Pulmonary artery endothelial cell (primary cell): Measurements from ENCODE around the gene DHRS4L2. TPM values are rescaled to one million over a fixed set of nuclear protein-coding genes. Genes with fewer than 3 reads are reported as not detected.
"Not testable (repeated sequence)": the region's sequence is repeated elsewhere in the genome, so short reads cannot be mapped to it uniquely, and the experiment has no call there.

Source experiments
- DNase-seq: peaks from one replicate; pipeline ENCODE4 v3.0.0-alpha.2; 2011; ENCODE audit warnings: low read depth, low spot score
- total RNA-seq: library from RNA; depleted of rRNA; stranded (reverse); fragments of >200 nt; gene quantifications from 2 replicates; pipeline ENCODE4 v1.2.3, GENCODE V29; 2014

Gene DHRS4L2
- total RNA-seq, 1 donor from 2014 or later, result 18.3 TPM

DNA sequence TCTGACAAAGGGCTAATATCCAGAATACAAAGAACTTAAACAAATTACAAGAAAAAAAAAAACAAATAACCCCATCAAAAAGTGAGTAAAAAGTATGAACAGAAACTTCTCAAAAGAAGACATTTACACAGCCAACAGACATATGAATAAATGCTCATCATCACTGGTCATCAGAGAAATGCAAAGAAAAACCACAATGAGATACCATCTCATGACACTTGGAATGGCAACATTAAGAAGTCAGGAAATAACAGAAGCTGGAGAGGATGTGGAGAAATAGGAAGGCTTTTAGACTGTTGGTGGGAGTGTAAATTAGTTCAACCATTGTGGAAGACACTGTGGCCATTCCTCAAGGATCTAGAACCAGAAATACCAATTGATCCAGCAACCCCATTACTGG lies 30.2 kb downstream of the DHRS4L2 start:
- not testable (repeated sequence) for DNase-seq

DNA sequence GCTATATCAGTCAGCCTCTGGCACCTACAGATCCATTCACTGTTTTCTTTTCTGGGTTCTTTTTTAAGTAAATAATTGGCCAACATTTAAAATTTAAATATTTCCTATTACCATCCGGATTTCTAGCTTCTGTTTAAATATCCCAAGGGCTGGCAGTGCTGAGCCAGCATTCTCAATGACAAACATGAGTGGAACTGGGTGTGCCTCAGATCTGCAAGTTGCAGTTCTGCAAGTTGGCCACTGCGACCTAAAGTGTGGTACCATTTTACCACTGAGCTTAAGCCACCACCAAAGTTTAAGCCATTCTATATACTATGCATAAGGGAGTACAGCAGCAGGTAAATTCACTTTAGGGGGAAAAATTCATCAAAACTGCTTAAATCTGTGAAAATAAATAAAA lies 31.2 kb downstream of the DHRS4L2 start:
- DNase-seq, result not testable (repeated sequence)

GRCh38 chr14:24020520-24020919 lies 31.8 kb downstream of the DHRS4L2 start:
- DNase-seq, result not testable (repeated sequence)

- not testable (repeated sequence) for DNase-seq
These were observed 36.2 kb downstream of the DHRS4L2 start for GRCh38 chr14:24024939-24025418.

DNA sequence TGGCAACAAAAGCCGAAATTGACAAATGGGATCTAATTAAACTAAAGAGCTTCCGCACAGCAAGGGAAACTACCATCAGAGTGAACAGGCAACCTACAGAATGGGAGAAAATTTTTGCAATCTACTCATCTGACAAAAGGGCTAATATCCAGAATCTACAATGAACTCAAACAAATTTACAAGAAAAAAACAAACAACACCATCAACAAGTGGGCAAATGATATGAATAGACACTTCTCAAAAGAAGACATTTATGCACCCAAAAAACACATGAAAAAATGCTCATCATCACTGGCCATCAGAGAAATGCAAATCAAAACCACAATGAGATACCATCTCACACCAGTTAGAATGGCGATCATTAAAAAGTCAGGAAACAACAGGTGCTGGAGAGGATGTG lies 41.0 kb downstream of the DHRS4L2 start:
- DNase-seq, result not testable (repeated sequence)

DNA sequence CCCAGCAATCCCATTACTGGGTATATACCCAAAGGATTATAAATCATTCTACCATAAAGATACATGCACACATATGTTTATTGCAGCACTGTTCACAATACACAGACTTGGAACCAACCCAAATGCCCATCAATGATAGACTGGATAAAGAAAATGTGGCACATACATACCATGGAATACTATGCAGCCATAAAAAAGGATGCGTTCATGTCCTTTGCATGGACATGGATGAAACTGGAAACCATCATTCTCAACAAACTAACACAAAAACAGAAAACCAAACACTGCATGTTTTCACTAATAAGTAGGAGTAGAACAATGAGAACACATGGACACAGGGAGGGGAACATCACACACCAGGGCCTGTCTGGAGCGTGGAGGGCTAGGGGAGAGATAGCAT lies 42.6 kb downstream of the DHRS4L2 start:
- not testable (repeated sequence) for DNase-seq

- no peak for DNase-seq
These were observed 44.1 kb downstream of the DHRS4L2 start for GRCh38 chr14:24032727-24033418.

GRCh38 chr14:24035769-24036168 lies 47.0 kb downstream of the DHRS4L2 start:
- not testable (repeated sequence) for DNase-seq

GRCh38 chr14:24036169-24036962 lies 47.6 kb downstream of the DHRS4L2 start:
- DNase-seq, result no peak

DNA sequence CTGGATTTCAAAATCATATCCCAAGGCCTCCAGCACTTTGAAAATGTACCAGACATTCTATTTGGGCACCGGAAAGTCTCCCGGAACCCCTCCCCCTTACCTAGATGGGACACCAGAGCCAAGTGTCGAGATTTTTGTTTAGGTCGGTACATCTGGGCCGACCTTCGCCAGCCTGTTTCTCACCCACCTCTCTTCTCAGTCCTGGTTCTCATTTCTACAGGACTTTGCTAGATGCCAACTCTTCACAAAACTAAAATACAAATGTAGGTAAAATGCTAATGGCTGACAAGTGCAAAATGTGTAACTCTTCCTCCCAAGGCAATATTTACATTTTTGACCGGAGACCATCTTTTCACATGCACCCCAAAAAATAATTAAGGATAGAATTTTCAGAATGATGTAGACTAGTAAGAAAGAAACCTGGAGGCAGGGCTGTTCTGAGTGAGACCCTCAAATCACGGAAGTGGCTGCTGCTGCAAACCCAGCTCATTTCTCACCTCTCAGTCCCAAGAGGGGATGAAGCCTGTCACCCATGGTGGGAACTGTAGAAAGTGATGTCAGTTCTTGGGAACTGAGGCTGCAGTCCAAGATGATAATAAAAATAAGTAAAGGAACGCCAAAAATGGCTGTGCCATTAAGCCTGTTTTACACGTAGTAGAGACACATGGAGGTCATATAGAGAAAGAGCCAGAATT lies 48.4 kb downstream of the DHRS4L2 start:
- not testable (repeated sequence) for DNase-seq

- no peak for DNase-seq
These were observed 48.9 kb downstream of the DHRS4L2 start for GRCh38 chr14:24037658-24038037.

GRCh38 chr14:24038686-24039085 lies 50.0 kb downstream of the DHRS4L2 start:
- DNase-seq, result no peak

DNA sequence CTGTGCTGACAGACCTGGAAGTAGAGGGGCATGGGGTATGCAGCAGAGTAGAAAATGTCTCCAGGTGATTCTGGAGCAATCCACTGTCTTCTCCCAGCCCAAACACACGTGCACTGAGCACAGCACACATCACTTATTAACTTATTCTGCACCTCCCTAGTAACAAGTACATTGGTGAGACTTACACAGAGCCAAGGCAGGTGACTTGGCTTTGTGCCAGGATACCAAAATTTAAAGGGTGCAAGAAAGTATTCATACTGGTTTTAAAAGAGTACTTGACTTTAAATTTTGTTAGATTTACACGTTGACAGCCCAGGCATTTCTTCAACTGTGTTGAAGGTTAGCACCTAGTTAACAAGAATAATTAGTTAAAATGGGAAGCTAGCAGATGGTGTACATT lies 52.0 kb downstream of the DHRS4L2 start:
- DNase-seq, result no peak

DNA sequence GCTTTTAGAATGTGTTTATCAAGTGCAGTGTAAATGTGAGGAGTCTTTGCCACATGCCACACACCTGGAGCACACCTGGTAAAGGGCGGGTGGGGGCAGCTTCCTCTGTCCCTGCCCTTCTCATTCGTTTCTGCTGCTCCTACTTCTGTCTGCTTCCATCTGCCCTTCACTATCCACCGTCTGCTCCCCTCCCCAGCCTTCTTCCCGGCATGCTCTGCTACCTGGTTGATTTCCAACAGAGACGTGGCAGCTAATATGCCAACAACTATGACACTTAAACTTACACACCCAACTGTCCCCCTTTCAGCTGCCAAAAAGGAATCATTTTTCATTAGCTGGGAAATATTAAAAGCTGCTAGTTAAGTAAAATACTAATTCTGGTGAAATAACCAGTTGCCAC lies 54.0 kb downstream of the DHRS4L2 start:
- DNase-seq, result no peak

GRCh38 chr14:24049002-24049401 lies 60.3 kb downstream of the DHRS4L2 start:
- not testable (repeated sequence) for DNase-seq

GRCh38 chr14:24050753-24051152 lies 62.0 kb downstream of the DHRS4L2 start:
- DNase-seq, result not testable (repeated sequence)

GRCh38 chr14:24051176-24051788 lies 62.6 kb downstream of the DHRS4L2 start:
- DNase-seq, result no peak

- DNase-seq, result no peak
These were observed 63.3 kb downstream of the DHRS4L2 start, which contains the start of gene CARMIL3 for GRCh38 chr14:24051789-24052655. Gene CARMIL3 (plus strand): TSS chr14:24052009. CDS start chr14:24052154, 145 bp downstream.

DNA sequence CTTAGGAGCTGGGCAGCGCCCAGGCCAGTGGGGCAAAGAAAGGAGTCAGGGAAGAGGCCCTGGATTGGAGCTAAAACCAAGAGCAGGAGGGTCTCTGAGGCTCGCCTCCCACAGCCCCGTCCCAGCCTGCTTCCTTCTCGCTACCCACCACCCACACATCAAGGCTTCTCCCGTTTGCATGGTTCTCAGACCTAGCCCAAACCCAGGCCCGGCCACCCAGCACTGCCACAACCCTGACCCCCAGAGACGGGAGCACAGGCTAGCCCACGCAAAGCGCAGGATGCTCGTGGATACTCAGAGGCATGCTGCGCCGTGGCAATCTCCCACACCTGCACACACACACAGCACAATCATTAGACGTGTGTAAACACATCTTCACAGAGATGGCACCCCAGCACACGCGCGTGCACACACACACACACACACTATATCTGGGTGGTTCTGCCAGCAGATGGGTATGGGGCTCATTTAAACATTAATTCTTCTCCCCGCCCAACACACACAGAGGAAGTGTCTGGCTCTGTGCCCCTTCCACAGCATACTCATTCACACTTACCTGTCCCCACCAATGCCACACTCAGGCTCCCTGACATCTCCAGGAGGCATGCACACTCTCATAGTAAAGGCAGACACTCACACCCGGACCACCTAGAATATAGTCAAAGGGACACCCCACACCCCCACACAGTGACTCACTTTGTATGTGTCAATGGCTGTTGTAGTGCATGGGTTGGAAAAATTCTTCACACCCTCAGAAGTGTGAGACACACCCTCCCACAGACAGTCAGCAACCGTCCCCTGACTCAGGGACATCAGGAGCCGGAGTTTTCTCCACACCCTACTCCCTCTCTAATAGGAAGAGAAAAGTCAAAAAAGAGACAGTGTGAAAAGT lies 64.2 kb downstream of the DHRS4L2 start:
- DNase-seq, result no peak
